Esophagus muscularis mucosa (tissue), 4 donors: Measurements from ENCODE around the gene RHCG.

Source experiments
- EP300 ChIP-seq: sonication (generic); formaldehyde crosslinking; IDR thresholded peaks from one replicate; pipeline ENCODE4 v1.6.1; 2017; ENCODE audit warnings: antibody characterized with exemption
- POLR2AphosphoS5 ChIP-seq, 2 donors: sonication (generic); formaldehyde crosslinking; IDR thresholded peaks; one replicate each; pipeline ENCODE4 v1.6.1; 2017; ENCODE audit warnings: antibody characterized with exemption in 2 of 2
- TF ChIP-seq, protein P1 (sequence below), 3 experiments: fragments of 200-600 bp in 2 of 3; fragments of 450-650 bp in 1 of 3; sonication (generic) in 2 of 3; IDR thresholded peaks; one replicate each; pipeline ENCODE4 v1.5.1; 2017 to 2019; ENCODE audit warnings: antibody characterized with exemption in 3 of 3, mild to moderate bottlenecking in 2 of 3, moderate library complexity in 1 of 3

GRCh38 chr15:89479173-89479572, 17.2 kb downstream of the RHCG start:
- TF ChIP-seq EP300 (no peak), POLR2AphosphoS5 (IDR thresholded peaks at IDR 0.05) (no peak)
- TF ChIP-seq, protein P1, sequence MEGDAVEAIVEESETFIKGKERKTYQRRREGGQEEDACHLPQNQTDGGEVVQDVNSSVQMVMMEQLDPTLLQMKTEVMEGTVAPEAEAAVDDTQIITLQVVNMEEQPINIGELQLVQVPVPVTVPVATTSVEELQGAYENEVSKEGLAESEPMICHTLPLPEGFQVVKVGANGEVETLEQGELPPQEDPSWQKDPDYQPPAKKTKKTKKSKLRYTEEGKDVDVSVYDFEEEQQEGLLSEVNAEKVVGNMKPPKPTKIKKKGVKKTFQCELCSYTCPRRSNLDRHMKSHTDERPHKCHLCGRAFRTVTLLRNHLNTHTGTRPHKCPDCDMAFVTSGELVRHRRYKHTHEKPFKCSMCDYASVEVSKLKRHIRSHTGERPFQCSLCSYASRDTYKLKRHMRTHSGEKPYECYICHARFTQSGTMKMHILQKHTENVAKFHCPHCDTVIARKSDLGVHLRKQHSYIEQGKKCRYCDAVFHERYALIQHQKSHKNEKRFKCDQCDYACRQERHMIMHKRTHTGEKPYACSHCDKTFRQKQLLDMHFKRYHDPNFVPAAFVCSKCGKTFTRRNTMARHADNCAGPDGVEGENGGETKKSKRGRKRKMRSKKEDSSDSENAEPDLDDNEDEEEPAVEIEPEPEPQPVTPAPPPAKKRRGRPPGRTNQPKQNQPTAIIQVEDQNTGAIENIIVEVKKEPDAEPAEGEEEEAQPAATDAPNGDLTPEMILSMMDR (IDR thresholded peaks at IDR 0.05), result no peak
